A172 (cell line): Measurements from ENCODE around the gene S100A4. TPM values are rescaled to one million over a fixed set of nuclear protein-coding genes. Genes with fewer than 3 reads are reported as not detected.
A peak's percentile ranks its signal among the peaks of the same experiment; 100 is the strongest.
"Not testable (repeated sequence)": the region's sequence is repeated elsewhere in the genome, so short reads cannot be mapped to it uniquely, and the experiment has no call there.

Experiments used
- DNase-seq: peaks from one replicate; pipeline ENCODE4 v3.0.0-alpha.2; 2015; ENCODE audit warnings: low spot score
- total RNA-seq: library from RNA; depleted of rRNA; stranded (reverse); fragments of >200 nt; shearing (Covaris generic); gene quantifications from 2 replicates; pipeline ENCODE4 v1.2.3, GENCODE V29; 2014; rRNA removed

S100A4 gene
- total RNA-seq, result 3,194 and 3,572 TPM in 2 replicates

DNA sequence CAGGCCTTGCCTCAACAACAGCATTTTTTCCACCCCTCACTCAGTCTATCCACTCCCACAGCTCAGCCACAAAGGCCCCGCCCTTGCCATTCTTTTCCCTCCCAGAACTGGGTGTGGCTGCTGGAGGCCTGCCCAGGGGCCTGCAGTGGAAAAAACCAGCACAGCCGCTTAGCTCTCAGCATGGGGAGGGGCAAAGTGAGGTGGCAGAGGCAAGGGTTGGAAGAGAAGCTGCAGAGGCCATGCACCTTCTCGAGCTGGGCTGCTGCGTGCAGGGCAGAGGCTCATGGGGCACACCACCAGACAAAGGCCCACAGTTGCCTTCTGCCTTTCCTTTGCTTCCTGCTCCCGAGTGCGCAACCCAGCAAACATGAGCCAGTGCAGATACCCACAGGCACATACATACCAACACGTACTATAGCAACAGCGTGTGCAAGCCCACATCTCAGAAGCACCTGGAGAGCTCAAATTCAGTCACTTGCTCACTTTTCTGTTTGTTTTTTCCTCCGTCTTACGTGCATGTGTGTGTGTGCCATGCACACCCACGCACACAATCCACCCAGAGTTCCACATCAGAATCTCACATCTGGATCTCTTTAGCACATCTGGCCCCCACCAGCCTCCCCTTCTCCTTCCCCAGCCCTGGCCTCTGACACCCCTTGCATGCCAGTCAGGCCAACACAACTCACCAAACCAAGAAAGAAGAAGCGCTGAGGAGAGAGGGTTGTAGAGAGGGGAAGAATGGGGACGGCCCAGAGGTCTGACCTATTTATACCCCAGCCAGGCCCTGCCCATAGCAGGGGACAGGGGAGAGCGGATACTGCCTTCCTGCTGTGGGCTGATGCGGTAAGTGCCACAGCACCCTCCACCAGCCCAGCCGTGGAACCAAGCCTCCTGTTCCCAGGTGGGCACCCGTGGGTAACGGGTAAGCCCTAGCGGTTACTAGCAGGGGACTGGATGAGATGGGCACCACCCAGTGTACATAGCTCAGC lies at the start of gene S100A4:
TSS of gene S100A4 (minus strand) at position 740 of the 989 bp plus-strand sequence. CDS start 1,012 bp downstream, outside the sequence.
- DNase-seq, result peak; percentile 98

DNA sequence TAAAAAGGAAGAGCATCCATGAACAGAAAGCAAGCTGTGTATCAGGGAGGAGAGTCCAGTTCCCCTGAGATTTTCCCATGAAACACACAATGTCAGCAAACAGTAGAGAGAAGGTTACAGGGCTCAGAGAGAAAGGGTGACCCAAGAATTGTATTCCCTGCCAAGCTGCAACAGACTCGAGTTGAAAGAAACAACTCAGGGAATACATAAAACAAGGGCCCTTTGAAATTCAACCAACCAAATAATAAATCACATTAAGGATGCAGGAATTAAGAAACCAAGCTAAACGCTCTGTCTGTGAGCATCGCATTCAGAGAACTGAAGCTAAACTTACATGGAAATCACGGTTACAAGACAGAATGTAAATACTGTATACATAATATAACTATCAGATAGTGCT lies 47.1 kb upstream of the S100A4 start:
- DNase-seq, result no peak

DNA sequence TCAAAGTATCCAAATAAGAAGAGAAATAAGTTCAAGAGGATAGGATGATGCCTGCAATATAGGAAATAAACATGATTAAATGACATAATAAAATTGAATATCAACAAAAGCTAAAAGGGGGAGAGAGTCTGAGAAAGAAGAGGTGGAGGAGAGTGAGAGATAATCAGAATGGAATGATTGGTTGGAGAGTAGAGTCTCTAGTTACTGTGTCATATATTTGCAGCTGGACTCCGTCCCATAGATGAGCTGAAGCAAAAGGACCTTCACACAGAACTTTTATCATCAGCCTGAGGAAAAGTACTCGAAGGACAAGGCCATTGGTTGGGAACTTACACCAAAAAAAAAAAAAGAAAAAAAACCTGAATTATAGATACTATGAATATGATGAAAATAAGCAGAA lies 42.9 kb upstream of the S100A4 start:
- no peak for DNase-seq

DNA sequence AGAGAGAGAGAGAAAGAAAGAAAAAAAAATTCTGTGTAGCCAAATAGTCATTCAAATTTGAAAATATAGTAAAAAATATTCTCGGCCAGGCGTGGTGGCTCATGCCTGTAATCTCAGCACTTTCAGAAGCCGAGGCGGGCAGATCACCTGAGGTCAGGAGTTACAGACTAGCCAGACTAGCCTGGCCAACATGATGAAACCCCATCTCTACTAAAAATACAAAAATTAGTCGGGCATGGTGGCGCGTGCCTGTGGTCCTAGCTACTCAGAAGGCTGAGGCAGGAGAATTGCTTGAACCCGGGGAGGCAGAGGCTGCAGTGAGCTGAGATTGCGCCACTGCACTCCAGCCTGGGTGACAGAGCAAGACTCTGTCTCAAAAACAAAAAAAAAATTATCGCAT lies 42.4 kb upstream of the S100A4 start:
- DNase-seq, result not testable (repeated sequence)

DNA sequence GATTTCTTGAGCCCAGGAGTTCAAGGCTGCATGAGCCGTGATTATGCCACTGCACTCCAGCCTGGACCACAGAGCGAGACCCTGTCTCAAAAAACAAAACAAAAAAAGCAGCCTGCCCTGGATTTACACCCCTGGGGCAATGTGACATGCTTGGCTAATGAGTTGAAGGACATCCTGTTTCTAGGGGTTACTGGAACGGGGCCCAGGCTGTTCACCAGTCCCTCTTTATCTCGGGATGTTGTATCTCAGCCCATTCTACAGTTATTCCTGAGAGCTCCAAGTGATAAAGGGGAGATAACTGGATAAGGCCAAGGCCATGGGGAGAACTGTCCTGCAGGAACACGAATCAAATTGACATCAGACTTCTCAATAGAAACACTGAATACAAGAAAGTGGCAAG lies 41.7 kb upstream of the S100A4 start:
- DNase-seq, result peak; percentile 44

DNA sequence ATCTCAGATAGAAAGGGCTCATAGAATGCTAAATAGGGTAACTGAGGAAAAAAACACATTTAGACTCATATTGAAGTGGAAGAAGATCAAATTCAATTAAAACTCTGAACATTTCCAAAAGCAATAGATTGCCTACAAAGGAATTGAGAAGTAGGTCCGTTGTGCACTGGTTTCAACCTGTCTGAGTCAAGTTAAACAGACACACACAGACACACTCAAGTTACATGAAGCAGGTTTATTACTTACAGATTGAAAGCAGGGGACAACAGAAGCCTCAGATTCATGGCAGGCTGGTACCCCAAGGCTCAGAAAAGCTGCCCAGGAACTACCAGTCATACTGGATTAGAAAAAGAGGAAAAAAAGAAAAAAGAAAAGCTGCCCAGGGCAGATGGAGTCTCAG lies 40.7 kb upstream of the S100A4 start:
- no peak for DNase-seq

DNA sequence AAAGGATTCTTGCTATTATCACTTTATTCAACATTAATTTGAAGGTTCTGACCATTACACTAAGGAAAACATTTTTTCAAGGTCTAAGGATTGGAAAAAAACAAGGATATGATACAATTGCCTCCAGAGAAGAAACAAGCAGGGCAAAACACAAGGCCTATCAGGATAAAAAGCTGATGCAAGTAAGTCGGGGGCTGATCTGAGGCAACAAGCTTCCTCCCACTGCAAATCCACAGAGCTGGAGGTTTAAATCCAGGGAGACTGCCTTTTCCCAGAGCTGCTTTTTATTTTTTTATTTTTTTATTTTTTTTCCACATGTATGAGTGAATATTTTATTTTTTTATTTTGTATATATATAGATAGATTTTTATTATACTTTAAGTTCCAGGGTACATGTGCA lies 39.4 kb upstream of the S100A4 start:
- no peak for DNase-seq

DNA sequence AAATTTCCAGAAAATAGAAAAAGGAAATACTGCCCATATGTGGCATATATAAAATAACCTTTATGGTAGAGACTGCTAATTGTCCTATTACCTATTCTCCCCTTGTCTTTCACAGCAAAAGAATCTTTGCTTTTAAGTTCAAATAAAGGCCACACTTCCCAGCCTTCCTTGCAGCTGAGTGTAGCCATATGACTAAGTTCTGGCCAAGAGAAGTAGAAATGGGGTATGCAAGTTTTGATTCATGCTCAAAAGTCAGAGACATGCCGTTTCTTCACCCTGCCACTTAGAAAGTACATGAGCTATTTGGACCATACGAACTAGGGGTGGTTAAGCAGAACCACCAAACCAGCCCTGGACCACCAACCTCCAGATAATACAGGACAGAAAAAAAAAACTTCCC lies 38.4 kb upstream of the S100A4 start:
- no peak for DNase-seq

DNA sequence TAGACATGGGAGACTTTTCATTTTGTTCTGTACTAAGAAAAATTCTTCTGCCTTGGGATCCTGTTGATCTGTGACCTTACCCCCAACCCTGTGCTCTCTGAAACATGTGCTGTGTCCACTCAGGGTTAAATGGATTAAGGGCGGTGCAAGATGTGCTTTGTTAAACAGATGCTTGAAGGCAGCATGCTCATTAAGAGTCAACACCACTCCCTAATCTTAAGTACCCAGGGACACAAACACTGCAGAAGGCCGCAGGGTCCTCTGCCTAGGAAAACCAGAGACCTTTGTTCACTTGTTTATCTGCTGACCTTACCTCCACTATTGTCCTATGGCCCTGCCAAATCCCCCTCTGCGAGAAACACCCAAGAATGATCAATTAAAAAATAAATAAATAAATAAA lies 37.9 kb upstream of the S100A4 start:
- DNase-seq, result not testable (repeated sequence)

DNA sequence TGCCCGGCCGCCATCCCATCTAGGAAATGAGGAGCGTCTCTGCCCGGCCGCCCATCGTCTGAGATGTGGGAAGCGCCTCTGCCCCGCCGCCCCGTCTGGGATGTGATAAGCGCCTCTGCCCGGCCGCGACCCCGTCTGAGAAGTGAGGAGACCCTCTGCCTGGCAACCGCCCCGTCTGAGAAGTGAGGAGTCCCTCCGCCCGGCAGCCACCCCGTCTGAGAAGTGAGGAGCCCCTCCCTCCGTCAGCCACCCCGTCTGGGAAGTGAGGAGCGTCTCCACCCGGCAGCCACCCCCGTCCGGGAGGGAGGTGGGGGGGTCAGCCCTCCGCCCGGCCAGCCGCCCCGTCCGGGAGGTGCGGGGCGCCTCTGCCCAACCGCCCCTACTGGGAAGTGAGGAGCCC lies 37.2 kb upstream of the S100A4 start:
- DNase-seq, result not testable (repeated sequence)

DNA sequence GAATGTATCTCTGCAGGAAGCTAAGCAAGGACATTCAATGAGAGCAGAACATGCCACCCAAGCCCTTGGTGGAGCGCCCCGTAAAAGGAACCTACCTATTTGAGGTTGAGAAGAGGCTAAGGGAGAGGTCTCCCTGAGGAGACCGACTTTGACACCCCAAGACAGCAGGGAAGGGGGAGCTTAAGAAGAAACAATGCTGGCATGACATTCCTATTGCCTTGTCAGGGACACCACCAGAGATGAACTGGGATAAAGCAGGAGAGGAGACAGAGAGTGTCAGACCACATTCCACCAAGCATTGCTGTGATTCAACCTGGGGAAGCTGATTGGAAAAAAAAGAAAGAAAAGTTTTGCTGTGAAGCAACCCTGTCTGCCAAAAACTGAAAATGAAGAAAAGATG lies 33.3 kb upstream of the S100A4 start:
- DNase-seq, result no peak

DNA sequence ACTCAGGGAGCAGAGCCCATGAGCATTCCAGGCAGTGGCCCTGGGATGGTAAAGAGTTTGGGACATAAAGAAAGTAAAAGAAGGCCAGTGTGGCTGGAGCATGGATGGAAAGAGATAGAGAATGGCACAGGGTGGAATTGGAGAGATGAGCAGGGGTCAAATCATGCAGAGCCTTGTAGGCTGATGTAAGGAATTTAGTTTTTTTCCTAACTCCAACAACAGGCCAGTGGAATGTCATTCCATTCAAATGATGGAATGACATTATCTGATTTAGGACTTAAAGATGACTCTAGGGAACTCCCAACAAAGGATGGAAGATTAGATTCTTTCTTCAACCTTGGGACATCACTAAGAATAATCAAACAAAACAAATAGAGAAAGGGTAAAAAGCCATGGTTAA lies 32.9 kb upstream of the S100A4 start:
- peak; percentile 64 for DNase-seq

DNA sequence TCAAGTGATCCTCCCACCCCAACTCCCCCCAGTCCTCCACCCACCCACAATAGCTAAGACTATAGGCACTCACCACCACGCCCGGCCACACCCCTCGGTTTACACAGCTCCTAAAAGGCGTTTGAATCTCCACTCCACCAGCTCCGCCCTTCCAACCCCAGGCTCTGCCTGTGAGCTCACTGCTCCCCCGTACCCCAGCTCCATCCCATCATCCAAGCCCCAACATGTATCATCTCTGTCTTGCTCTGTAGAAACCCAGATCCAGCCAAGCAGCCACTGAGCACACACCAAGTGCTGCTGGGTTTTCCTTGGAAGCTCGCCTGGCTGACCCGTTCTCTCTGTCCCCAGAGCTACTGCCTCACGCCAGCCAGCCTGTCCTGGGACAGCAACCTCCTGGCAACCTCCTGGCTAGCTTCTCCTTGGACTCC lies 32.0 kb upstream of the S100A4 start:
- DNase-seq, result peak; percentile 54

DNA sequence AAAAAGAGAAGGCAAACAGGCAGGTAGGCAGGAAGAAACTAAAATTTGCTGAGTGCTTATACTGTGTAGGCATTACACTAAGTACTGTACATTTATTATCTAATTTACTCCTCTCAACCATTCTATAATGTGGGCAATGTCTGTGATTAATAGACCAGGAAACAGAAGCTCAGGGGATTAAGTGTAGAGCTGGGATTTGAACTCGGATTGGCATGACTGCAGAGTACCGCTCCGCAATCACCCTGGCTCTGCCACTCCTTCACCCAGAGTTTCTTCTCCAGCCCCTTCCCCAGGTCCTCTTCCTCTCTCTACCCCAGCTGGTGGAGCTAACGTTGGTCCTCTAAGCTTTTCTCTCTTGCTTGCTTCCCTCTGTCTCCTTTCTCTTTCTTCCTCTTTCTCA lies 31.5 kb upstream of the S100A4 start:
- DNase-seq, result no peak

DNA sequence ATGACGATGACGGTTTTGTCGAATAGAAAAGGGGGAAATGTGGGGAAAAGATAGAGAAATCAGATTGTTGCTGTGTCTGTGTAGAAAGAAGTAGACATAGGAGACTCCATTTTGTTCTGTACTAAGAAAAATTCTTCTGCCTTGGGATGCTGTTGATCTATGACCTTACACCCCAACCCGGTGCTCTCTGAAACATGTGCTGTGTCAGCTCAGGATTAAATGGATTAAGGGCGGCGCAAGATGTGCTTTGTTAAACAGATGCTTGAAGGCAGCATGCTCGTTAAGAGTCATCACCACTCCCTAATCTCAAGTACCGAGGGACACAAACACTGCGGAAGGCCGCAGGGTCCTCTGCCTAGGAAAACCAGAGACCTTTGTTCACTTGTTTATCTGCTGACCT lies 29.9 kb upstream of the S100A4 start:
- DNase-seq, result not testable (repeated sequence)

DNA sequence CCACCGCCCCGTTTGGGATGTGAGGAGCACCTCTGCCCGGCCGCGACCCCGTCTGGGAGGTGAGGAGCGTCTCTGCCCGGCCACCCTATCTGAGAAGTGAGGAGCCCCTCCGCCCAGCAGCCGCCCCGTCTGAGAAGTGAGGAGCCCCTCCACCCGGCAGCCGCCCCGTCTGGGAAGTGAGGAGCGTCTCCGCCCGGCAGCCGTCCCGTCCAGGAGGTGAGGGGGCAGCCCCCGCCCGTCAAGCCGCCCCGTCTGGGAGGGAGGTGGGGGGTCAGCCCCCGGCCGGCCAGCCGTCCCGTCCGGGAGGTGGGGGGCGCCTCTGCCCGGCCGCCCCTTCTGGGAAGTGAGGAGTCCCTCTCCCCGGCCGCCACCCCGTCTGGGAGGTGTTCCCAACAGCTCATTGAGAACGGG lies 29.5 kb upstream of the S100A4 start:
- DNase-seq, result not testable (repeated sequence)

DNA sequence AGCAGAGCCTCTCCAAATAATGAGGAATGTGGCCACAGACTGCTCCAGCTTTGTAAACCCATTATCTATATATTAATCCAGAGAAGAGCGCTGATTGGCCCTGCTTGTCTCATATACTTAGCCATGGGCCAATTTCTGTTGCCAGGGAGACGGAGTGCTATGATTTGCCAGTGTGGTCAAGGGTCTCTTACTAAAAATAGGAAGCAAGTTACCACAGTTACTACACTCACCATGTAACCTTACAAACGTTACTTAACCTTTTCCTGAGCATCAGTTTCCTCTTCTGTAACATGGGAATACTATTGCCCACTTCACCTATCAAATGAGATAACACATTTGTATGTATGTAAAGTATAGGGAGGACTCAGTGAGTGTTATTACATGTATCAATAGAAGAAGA lies 27.7 kb upstream of the S100A4 start:
- DNase-seq, result no peak

DNA sequence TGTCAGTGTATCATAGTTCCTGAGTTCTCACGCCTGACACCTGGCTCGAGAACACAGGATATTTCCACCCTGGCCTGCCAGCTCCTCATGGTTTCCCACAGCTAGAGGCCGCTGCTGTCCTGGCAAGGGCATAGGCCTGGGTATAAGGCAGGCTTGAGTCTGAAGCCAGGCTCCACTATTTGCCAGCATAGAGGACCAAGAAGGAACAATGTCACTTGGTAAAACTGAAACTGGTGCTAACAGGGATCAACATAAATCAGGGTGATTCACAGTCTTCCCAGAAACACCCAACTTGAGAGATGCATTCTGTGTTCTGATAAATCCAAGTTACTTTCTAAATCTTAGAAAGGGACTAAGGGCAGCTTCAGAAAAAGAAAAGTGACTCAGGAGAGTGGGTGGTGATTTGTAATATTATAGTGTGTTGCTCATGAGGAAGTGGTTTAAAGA lies 27.0 kb upstream of the S100A4 start:
- peak; percentile 97 for DNase-seq

DNA sequence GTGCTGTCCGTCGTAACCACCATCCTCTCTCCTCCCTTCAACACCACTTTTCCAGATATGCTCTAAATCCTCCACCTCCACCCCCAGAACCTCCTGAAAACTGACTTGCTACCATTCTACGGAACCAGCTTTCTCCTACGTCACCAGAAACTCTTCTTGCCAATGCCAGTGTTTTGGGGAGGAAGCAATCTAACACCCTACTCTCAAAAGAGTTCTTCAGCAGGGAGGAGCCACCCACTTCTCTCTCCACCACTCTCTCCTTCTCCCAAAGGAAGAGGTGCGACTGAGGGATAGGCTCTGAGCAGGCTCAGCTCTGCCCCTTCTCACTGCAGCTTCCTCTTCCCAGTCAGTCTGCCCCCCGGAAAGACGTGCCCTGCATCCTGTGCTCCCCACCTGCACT lies 26.1 kb upstream of the S100A4 start:
- DNase-seq, result no peak

DNA sequence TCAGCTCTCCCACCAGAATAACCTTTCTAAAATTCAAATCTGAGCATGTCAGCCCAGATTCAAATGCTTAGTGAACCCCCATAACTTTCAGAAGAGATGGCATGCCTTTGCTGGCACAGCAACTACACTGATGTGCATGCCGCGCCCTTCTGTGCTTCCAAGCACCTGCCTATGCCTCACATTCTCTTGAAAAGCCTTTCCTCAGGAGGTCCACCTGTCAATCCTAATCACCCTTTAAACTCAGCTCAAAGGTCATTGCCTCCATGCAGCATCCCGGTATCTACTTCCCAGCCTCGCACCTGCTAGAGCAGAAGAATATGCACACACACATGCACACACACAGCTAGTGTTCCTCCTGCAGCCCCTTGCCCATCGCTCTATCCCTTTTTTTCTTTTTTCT lies 25.3 kb upstream of the S100A4 start:
- DNase-seq, result no peak

DNA sequence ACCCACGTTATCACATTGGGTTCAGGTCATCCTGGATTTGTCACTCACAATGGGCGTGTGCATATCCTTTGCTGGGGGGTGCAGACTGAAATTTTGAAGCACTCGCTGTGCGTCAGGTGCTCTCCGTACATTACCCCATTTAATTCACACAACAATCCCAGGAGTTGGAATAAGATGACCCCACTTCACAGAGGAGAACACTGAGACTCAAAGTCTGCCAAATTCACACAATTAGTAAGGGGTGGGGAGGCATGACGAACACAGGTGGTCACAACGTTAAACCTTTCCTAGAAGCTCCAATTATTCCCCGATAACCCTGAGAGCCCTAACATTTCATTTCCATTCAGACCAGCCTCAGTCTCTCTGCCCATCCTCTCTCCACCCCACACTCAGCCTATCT lies 23.9 kb upstream of the S100A4 start:
- DNase-seq, result no peak

DNA sequence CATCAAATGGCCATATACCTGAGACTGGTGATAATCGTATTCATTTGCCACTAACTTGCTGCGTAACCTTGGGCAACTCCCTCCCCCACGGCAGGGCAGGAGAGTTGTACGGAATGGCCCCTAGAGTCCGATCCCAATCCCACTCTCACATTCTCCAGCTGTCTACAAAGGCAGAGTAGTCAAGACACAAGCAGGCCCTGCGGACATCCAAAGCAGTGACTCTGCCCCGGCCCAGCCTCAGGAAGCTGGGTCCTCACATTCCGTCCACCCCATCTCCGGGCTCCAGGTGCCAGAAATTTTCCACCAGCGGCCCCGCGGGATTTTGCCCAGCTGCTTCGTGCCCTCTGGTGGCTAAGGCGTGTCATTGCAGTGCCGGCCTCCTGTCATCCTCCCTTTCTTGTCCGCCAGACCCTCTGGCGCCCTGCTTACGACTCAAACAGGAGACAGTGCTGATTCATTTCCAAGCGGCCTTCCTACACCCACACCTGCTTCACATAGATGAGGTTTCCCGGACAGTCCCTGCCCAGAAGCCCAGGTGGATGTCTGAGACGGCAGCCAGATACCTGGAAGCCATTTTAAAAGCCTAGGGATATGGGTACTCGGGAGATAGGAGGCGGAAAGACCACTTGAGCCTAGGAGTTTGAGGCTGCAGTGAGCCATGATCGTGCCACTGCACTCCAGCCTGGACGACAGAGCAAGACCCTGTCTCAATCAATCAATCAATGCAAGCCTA lies 22.9 kb upstream of the S100A4 start:
- peak; percentile 98 for DNase-seq
